Erythroblast (primary cell): ENCODE measurements around the gene MAP2K3.

ENCODE experiments used
- GATA1 ChIP-seq: IDR thresholded peaks from 2 replicates; pipeline ENCODE4 v1.6.1; 2011; ENCODE audit warnings: low read depth, mild to moderate bottlenecking, control low read depth, low read length, moderate library complexity
- POLR2A ChIP-seq: IDR thresholded peaks from 2 replicates; pipeline ENCODE4 v1.6.1; 2011; ENCODE audit warnings: mild to moderate bottlenecking, low read length

GRCh38 chr17:21303441-21304065 lies 19.0 kb downstream of the MAP2K3 start:
- TF ChIP-seq POLR2A, result no peak
- TF ChIP-seq GATA1, result no peak
